ENCODE measurements around the gene CACNA1H.

The CACNA1H gene

DNA sequence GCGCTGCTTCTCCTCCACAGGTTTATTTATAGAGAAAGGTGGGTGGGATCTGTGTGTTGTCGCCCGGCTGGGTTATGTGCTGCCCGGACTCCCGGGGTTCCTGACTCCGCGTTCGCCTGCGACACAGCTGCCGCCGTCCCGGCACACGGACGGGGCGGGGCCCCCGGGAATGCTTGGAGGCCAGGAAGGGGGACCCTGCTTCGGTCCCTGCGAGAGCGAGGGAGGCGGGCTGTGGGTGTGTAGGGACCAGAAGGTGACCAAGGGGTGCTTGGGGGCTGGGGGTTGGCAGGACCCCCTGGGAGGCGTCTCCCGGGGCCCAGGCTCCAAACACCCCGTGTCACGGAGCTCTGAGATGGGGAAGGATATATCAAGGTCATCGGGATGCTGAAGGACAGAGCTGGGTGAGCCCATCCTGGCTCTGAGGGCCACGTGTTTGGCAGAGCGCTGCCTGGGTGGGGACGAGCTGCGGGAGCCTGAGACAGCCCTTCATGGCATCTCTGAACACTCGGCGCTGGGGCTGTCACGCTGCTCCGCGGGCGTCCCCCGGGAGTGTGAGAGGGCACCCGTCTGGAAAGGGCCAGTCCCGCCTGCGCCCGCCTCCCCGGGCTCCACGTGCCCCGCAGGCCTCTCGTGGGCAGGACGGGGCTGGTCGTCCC is 4.2 kb downstream of the CACNA1H start:
- peak overlapping the region; percentile 84 to 95 for H3K27ac ChIP-seq
- no peak overlapping the region for H3K4me3 ChIP-seq
- TF ChIP-seq, protein P1, sequence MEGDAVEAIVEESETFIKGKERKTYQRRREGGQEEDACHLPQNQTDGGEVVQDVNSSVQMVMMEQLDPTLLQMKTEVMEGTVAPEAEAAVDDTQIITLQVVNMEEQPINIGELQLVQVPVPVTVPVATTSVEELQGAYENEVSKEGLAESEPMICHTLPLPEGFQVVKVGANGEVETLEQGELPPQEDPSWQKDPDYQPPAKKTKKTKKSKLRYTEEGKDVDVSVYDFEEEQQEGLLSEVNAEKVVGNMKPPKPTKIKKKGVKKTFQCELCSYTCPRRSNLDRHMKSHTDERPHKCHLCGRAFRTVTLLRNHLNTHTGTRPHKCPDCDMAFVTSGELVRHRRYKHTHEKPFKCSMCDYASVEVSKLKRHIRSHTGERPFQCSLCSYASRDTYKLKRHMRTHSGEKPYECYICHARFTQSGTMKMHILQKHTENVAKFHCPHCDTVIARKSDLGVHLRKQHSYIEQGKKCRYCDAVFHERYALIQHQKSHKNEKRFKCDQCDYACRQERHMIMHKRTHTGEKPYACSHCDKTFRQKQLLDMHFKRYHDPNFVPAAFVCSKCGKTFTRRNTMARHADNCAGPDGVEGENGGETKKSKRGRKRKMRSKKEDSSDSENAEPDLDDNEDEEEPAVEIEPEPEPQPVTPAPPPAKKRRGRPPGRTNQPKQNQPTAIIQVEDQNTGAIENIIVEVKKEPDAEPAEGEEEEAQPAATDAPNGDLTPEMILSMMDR (IDR thresholded peaks at IDR 0.05): no peak
- DNase-seq (ENCODE audit: low spot score): no peak

- DNase-seq (ENCODE audit: low spot score): no peak
- TF ChIP-seq, protein P1 (IDR thresholded peaks at IDR 0.05): no peak
- peak overlapping the region; percentile 57 for H3K4me3 ChIP-seq
- H3K27ac ChIP-seq: peak overlapping the region; percentile 84 to 95
Measured at GRCh38 chr16:1157639-1158455, 4.9 kb downstream of the CACNA1H start.

- peak overlapping the region; percentile 57 for H3K4me3 ChIP-seq
- peak; percentile 91 for DNase-seq (ENCODE audit: low spot score)
- peak overlapping the region; percentile 84 to 95 for H3K27ac ChIP-seq
- TF ChIP-seq, protein P1 (IDR thresholded peaks at IDR 0.05): no peak
Measured at GRCh38 chr16:1158456-1159324, 5.8 kb downstream of the CACNA1H start.

GRCh38 chr16:1159325-1159972 is 6.5 kb downstream of the CACNA1H start:
- H3K27ac ChIP-seq: peak overlapping the region; percentile 84 to 95
- TF ChIP-seq, protein P1 (IDR thresholded peaks at IDR 0.05): no peak
- DNase-seq (ENCODE audit: low spot score): no peak
- peak overlapping the region; percentile 57 for H3K4me3 ChIP-seq

GRCh38 chr16:1159973-1160772 is 7.3 kb downstream of the CACNA1H start:
- peak overlapping the region; percentile 84 to 95 for H3K27ac ChIP-seq
- peak; percentile 85 for DNase-seq (ENCODE audit: low spot score)
- TF ChIP-seq, protein P1 (IDR thresholded peaks at IDR 0.05): no peak
- H3K4me3 ChIP-seq: peak overlapping the region; percentile 57
